Natural killer cell (primary cell): ENCODE measurements around the gene GRIN1. TPM values are rescaled to one million over a fixed set of nuclear protein-coding genes. Genes with fewer than 3 reads are reported as not detected.

Source experiments
- ATAC-seq, 3 donors: fragments of 150-1000 bp in 2 of 3; fragments of 200-7000 bp in 1 of 3; cut with Tn5 transposase; 1 replicate in 1 of 3; 2 replicates in 2 of 3; pipeline ENCODE4 v1.10.0; 2021; ENCODE audit warnings: mild to moderate bottlenecking in 2 of 3, moderate library complexity in 2 of 3
- DNase-seq, 2 donors: peaks; one replicate each; pipeline versions ENCODE4 v3.0.0 to v3.0.0-alpha.2; 2013 to 2021; ENCODE audit warnings: mixed read lengths in 1 of 2
- H3K27ac ChIP-seq: one replicate; pipeline ENCODE4 v1.5.1; 2013; ENCODE audit warnings: mild to moderate bottlenecking, low read length
- H3K27me3 ChIP-seq: one replicate; pipeline ENCODE4 v1.6.1; 2013; ENCODE audit warnings: low read length; ENCODE audit not compliant: control insufficient read depth, insufficient read depth
- H3K36me3 ChIP-seq: one replicate; pipeline ENCODE4 v1.6.1; 2013; ENCODE audit warnings: low read length; ENCODE audit not compliant: control insufficient read depth, insufficient read depth
- H3K4me1 ChIP-seq: one replicate; pipeline ENCODE4 v1.6.1; 2013; ENCODE audit warnings: low read length; ENCODE audit not compliant: control insufficient read depth, insufficient read depth
- H3K4me3 ChIP-seq: one replicate; pipeline ENCODE4 v1.5.1; 2013; ENCODE audit warnings: low read length
- H3K9me3 ChIP-seq: one replicate; pipeline ENCODE4 v1.6.1; 2013; ENCODE audit warnings: low read length; ENCODE audit not compliant: control insufficient read depth, insufficient read depth
- H3K27ac Mint-ChIP-seq, 2 donors: one replicate each; pipeline ENCODE4 v1.8.0; 2022; ENCODE audit warnings: mild to moderate bottlenecking in 2 of 2, mixed read lengths in 2 of 2, moderate library complexity in 1 of 2
- H3K27me3 Mint-ChIP-seq, 2 donors: one replicate each; pipeline ENCODE4 v1.8.0; 2022; ENCODE audit warnings: low read depth in 2 of 2, mixed read lengths in 2 of 2
- H3K36me3 Mint-ChIP-seq: one replicate; pipeline ENCODE4 v1.8.0; 2022; ENCODE audit warnings: mixed read lengths
- H3K4me1 Mint-ChIP-seq, 2 donors: one replicate each; pipeline ENCODE4 v1.8.0; 2022; ENCODE audit warnings: mixed read lengths in 2 of 2
- H3K4me3 Mint-ChIP-seq: one replicate; pipeline ENCODE4 v1.8.0; 2022; ENCODE audit warnings: mild to moderate bottlenecking, moderate library complexity, mixed read lengths
- H3K9me3 Mint-ChIP-seq, 2 donors: one replicate each; pipeline ENCODE4 v1.8.0; 2022; ENCODE audit warnings: mixed read lengths in 2 of 2
- CTCF ChIP-seq: fragments of 200-600 bp; IDR thresholded peaks from one replicate; pipeline ENCODE4 v1.8.0; 2022; ENCODE audit warnings: antibody characterized with exemption
- WGBS: methylation state at CpG from one replicate; pipeline ENCODE4 v1.1.7; 2013; ENCODE audit warnings: missing lambda C conversion rate; ENCODE audit not compliant: insufficient coverage; 5-methylcytosine and 5-hydroxymethylcytosine counted together
- intact Hi-C: fragments of 100-400 bp; cut with micrococcal nuclease; formaldehyde crosslinking; loops from one replicate; pipeline ENCODE4 v1.14.2; 2022
- total RNA-seq, 4 donors: library from RNA; stranded (reverse); fragments of 120-200 nt in 1 of 4; gene quantifications; one replicate each; pipeline versions ENCODE4 v1.2.3 to v1.2.4, GENCODE V29; 2013 to 2022

The GRIN1 gene
- total RNA-seq, 3 donors from 2014 or later (not counting 1 experiment from before 2014, with no cell fraction given): not detected

GRCh38 chr9:137167277-137167746 lies 28.4 kb downstream of the GRIN1 start:
- Histone ChIP-seq H3K4me3 (no peak overlapping the region), H3K27ac (no peak overlapping the region), H3K9me3 (no peaks in the 10 kb centered on the region), H3K36me3 (no peaks in the 10 kb centered on the region), H3K4me1 (peaks cover 8% of the 10 kb centered on the region), H3K27me3 (peaks cover 52% of the 10 kb centered on the region)
- Mint-ChIP-seq H3K9me3 (no peaks in the 10 kb centered on the region), H3K4me1 (no peaks in the 10 kb centered on the region), H3K27me3 (peaks cover 7 to 41% of the 10 kb centered on the region in 2 donors), H3K4me3 (no peak overlapping the region), H3K27ac (no peak overlapping the region), H3K36me3 (no peaks in the 10 kb centered on the region)
- no peak for ATAC-seq
- intact Hi-C loops: no loop called here
- 39% methylated on average over 43 of the region's 44 CpGs for WGBS
- TF ChIP-seq CTCF: no peak
- no peak for DNase-seq

- Mint-ChIP-seq H3K27ac (no peak overlapping the region), H3K9me3 (no peaks in the 10 kb centered on the region), H3K27me3 (peaks cover 7 to 38% of the 10 kb centered on the region in 2 donors), H3K4me3 (no peak overlapping the region), H3K4me1 (no peaks in the 10 kb centered on the region), H3K36me3 (no peaks in the 10 kb centered on the region)
- intact Hi-C loops: no loop called here
- DNase-seq (no peak), ATAC-seq (peak in 1 of 3 donors; percentile 14)
- whole genome bisulfite sequencing: 10% methylated on average over 56 of the region's 57 CpGs
- Histone ChIP-seq H3K4me3 (no peak overlapping the region), H3K27me3 (peaks cover 49% of the 10 kb centered on the region), H3K27ac (no peak overlapping the region), H3K36me3 (no peaks in the 10 kb centered on the region), H3K4me1 (peaks cover 3% of the 10 kb centered on the region), H3K9me3 (no peaks in the 10 kb centered on the region)
- no peak for TF ChIP-seq CTCF
These were observed 29.0 kb downstream of the GRIN1 start for GRCh38 chr9:137167747-137168572.

GRCh38 chr9:137168573-137168903 lies 29.6 kb downstream of the GRIN1 start:
- WGBS: under 1% methylated on average over 36 of the region's 36 CpGs
- H3K9me3 Mint-ChIP-seq: no peaks in the 10 kb centered on the region
- Histone ChIP-seq H3K9me3 (no peaks in the 10 kb centered on the region), H3K36me3 (no peaks in the 10 kb centered on the region), H3K27me3 (peaks cover 45% of the 10 kb centered on the region), H3K4me3 (no peak overlapping the region), H3K4me1 (no peaks in the 10 kb centered on the region), H3K27ac (no peak overlapping the region)
- H3K4me1 Mint-ChIP-seq: no peaks in the 10 kb centered on the region
- DNase-seq (no peak), ATAC-seq (peak in 1 of 3 donors; percentile 21)
- no peak for TF ChIP-seq CTCF
- no peak overlapping the region for H3K4me3 Mint-ChIP-seq
- H3K36me3 Mint-ChIP-seq: no peaks in the 10 kb centered on the region
- H3K27me3 Mint-ChIP-seq: peaks cover 7 to 35% of the 10 kb centered on the region in 2 donors
- intact Hi-C loops: no loop called here
- no peak overlapping the region for H3K27ac Mint-ChIP-seq
